HK-2 (cell line): ENCODE data around the gene HUS1.
"Not testable (repeated sequence)": the region's sequence is repeated elsewhere in the genome, so short reads cannot be mapped to it uniquely, and the experiment has no call there.

Source experiments
- DNase-seq: peaks from one replicate; pipeline ENCODE4 v3.0.0-alpha.2; 2018; ENCODE audit not compliant: unreplicated experiment

The HUS1 gene

DNA sequence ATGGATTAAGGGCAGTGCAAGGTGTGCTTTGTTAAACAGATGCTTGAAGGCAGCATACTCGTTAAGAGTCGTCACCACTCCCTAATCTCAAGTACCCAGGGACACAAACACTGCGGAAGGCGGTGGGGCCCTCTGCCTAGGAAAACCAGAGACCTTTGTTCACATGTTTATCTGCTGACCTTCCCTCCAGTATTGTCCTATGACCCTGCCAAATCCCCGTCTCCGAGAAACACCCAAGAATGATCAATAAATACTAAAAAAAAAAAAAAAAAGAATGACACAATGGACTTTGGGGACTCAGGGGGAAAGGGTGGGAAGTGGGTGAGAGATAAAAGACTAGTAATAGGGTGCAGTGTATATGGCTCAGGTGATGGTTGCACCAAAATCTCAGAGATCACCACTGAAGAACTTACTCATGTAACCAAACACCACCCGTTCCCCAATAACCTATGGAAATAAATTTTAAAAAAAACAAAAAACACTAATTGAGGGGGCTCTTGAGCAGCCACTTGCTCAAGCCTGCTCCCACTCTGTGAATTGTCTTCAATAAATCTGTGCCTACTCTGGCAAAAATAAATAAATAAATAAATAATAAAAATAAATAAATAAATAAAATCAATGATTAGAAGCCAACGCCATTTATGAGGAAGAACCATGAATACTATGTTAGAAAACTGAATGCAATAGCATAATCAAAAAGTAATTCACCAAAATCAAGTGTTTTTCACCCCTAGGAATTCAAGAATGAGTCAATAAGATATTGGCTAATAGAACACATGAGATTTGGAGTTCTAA is 56.1 kb downstream of the HUS1 start:
- DNase-seq = not testable (repeated sequence)

DNA sequence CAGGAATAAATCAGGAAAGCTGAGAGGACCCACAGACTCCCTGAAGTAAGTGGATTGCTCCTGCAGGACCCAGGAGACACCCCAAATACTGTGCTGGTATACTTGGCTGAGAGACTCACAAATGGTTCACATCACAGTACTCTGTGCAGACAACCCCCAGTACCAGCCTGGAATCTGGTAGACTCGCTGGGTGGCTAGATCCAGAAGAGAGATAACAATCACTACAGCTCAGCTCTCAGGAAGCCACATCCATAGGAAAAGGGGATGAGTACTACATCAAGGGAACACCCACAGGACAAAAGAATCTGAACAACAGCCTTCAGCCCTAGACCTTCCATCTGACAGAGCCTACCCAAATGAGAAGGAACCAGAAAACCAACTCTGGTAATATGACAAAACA is 62.9 kb downstream of the HUS1 start:
- not testable (repeated sequence) for DNase-seq

- no peak for DNase-seq
Measured at GRCh38 chr7:47915616-47915976, 63.8 kb downstream of the HUS1 start.

- DNase-seq = no peak
Measured at GRCh38 chr7:47914717-47915615, 64.4 kb downstream of the HUS1 start.
